ENCODE data around the gene MAP3K15.

MAP3K15 gene

DNA sequence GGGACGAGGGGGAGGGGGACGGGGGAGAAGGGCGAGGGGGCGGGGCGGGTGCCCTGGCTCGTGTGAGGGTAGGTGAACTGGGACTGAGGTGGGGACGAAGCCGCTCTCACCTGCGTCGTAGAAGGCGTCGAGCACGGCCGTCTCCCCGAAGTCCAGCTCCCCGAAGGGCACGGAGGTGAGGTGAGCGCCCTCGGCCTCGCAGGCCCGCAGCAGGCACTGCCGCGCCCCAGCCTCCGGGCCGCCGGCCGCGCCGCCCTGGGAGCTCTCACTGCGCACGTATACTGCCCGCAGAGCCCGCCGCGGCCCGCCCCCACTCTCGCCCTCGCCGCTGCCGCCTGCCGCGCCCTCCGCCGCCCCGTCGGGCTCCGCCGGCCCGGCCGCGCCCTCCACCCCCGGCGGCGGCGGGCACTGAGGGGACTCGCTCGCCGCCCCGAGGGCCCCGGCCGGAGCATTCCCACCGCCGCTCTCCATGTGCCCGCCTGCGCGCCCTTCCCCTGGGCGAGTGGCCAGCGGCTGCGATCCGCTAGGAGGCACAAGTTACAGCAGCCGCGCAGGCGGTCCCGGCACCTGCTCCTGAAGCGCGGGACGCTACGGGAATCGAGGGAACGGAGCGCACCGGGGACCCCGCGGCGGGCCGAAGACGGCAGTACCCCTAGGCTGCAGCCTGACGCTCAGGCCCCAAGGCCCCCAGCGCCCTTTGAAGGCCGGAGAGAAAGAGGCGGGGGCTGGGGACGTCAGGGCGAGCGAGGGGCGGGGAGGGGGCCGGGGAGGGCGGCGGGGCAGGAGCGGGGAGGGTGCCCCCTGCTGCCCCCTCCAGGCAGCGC, at the start of gene MAP3K15:
MAP3K15 (minus strand) TSS at position 718 of the 824 bp plus-strand sequence; CDS start at position 471, 247 bp downstream.
- in situ Hi-C loops (cut with MboI; ENCODE audit: low sequenced_read_pairs), result no loop called here

DNA sequence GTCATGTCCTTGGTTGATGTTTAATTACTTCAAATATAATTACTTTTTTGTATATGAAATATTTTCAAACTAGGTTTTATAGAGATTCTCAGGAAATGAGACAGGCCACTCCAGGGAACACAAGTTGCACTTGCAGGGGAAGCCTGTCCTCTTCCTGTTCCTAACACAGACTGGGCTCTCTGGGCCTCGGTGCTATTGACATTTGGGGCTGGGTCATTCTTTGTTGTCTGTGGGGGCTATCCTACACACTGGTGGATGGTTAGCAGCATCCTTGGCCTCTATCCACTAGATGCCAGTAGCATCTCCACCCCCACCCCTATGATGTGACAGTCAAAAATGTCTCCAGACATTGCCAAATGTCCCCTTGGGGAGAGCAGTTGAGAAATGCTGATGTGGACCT, 49.3 kb upstream of the MAP3K15 start:
- in situ Hi-C loops (cut with MboI; ENCODE audit: low sequenced_read_pairs), result no loop called here

GRCh38 chrX:19563746-19564145, 48.4 kb upstream of the MAP3K15 start:
- in situ Hi-C loops (cut with MboI; ENCODE audit: low sequenced_read_pairs), result no loop called here

- in situ Hi-C loops (cut with MboI; ENCODE audit: low sequenced_read_pairs), result no loop called here
Observed at GRCh38 chrX:19563327-19563726, 48.0 kb upstream of the MAP3K15 start.

GRCh38 chrX:19560611-19561010, 45.3 kb upstream of the MAP3K15 start:
- in situ Hi-C loops (cut with MboI; ENCODE audit: low sequenced_read_pairs), result no loop called here

DNA sequence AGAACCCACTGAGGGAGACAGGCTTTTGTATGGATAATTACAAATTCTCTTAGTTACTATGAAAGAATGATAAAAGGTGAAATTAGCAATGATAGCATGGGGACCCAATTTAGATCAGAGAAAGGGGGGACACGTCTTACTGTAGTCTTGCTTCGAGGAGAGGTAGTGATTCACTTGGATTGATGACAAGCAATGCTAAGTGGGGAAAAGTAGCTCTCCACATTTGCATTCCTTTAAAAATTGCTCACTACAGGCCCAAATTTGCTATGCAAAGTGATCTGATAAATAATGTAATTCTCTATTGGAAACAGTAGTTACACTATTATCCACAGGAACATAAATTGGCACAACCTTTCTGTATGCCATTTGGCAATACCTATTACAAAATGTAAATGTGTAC, 42.5 kb upstream of the MAP3K15 start:
- in situ Hi-C loops (cut with MboI; ENCODE audit: low sequenced_read_pairs), result no loop called here

GRCh38 chrX:19556202-19556601, 40.9 kb upstream of the MAP3K15 start:
- in situ Hi-C loops (cut with MboI; ENCODE audit: low sequenced_read_pairs), result no loop called here

- in situ Hi-C loops (cut with MboI; ENCODE audit: low sequenced_read_pairs), result no loop called here
Observed at GRCh38 chrX:19555683-19556082, 40.4 kb upstream of the MAP3K15 start.

GRCh38 chrX:19555236-19555635, 39.9 kb upstream of the MAP3K15 start:
- in situ Hi-C loops (cut with MboI; ENCODE audit: low sequenced_read_pairs), result no loop called here

DNA sequence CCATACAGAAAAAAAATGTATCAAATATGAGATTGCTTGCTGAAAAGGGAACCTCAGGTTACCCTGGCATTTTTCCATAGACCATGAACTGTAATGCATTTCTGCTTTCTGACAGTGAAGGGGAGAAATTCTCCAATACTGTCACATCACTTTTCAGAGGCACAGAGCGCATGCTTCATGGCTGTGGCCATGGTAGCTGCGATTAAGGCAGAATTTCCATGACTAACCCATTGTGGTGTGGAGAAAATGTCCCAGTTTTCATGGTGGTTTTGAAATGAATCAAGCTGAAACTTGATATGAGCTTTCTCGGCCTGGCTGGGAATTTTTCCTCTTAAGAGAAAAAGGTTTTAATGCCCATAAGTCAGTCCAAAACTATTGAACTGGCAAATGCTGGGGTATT, 39.5 kb upstream of the MAP3K15 start:
- in situ Hi-C loops (cut with MboI; ENCODE audit: low sequenced_read_pairs), result no loop called here

GRCh38 chrX:19552793-19553192, 37.5 kb upstream of the MAP3K15 start:
- in situ Hi-C loops (cut with MboI; ENCODE audit: low sequenced_read_pairs), result no loop called here

GRCh38 chrX:19549838-19550237, 34.5 kb upstream of the MAP3K15 start:
- in situ Hi-C loops (cut with MboI; ENCODE audit: low sequenced_read_pairs), result no loop called here

GRCh38 chrX:19548934-19549333, 33.6 kb upstream of the MAP3K15 start:
- in situ Hi-C loops (cut with MboI; ENCODE audit: low sequenced_read_pairs), result no loop called here

- in situ Hi-C loops (cut with MboI; ENCODE audit: low sequenced_read_pairs), result no loop called here
Observed at GRCh38 chrX:19548279-19548678, 33.0 kb upstream of the MAP3K15 start.

DNA sequence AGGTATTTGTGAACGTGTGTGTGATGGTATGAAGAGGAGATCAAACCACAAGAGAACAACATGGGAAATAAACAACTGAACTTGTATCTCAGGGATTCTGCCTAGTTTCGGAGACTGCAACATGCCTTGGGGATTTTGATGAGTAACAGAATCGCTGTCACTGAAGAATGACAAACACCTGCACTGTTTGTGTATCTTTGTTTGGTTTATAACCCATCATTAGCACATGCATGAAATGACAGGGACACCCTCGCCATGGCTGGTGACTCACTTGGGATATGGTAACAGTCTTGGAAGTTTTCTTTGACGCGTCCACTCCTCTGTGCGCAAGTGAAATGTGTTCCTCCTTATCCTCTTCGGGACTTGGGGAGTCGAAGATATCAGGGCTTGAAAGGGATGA, 30.3 kb upstream of the MAP3K15 start:
- in situ Hi-C loops (cut with MboI; ENCODE audit: low sequenced_read_pairs), result no loop called here

GRCh38 chrX:19544693-19545305, 29.5 kb upstream of the MAP3K15 start:
- in situ Hi-C loops (cut with MboI; ENCODE audit: low sequenced_read_pairs), result no loop called here

DNA sequence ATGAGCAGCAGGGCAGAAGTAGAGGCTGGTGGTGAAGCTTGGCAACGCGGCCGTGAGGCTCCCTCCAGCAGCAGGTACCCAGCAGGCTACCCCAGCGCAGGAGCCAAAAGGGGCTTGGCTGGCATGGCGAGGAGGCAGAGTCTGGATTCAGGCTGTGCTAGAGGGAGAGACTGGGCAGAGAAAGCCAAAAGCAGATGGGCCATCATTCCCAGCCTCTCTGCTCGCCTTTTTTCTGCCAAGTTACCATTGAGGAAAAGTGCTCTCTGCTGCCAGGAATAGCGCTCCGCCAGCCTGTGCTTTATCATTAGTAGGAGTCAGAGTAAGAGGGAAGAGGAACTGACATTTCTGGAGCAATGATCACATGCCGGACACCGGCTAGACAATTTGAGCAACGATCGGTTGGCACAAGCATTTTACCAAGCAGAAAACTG, 28.7 kb upstream of the MAP3K15 start:
- in situ Hi-C loops (cut with MboI; ENCODE audit: low sequenced_read_pairs), result no loop called here

DNA sequence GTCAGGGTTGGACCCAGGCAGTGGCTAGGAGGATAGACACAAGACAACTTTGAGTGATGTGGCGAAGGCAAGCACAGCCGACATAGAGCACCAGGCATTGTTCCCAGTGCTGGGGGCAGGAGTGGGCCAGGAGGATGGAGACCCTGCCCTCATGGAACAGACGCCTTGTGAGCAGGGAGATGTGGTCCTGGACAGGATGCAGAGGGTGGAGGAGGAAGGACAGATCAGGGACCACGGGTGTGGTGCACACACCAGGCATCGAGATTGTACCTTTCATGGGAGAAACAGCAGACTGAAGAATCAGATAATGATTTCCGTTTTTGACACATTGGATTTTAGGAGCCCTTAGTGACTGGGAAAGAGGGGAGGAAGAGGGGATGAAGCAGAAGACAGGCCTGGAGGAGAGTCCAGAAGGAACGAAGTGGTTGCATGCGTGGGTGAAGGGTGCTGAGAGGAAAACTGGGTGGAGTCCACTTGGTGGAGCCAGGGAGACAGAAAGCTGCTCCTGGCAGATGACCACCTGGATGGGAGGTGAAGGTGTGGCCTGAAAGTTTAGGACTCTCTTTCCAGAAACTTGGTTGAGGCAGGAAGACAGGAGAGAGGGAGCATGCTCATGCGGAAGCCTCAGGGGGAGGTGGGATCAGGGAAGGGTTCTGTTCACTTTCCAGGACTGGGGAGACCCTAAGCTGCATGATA, 27.9 kb upstream of the MAP3K15 start:
- in situ Hi-C loops (cut with MboI; ENCODE audit: low sequenced_read_pairs), result no loop called here

GRCh38 chrX:19541931-19542330, 26.6 kb upstream of the MAP3K15 start:
- in situ Hi-C loops (cut with MboI; ENCODE audit: low sequenced_read_pairs), result no loop called here

- in situ Hi-C loops (cut with MboI; ENCODE audit: low sequenced_read_pairs), result no loop called here
Observed at GRCh38 chrX:19541196-19541595, 25.9 kb upstream of the MAP3K15 start.

GRCh38 chrX:19540076-19540475, 24.8 kb upstream of the MAP3K15 start:
- in situ Hi-C loops (cut with MboI; ENCODE audit: low sequenced_read_pairs), result no loop called here

GRCh38 chrX:19539665-19540064, 24.4 kb upstream of the MAP3K15 start:
- in situ Hi-C loops (cut with MboI; ENCODE audit: low sequenced_read_pairs), result no loop called here

All from HL-60/S4 treated with phorbol 12-myristate 13-acetate at 8.2 ng/mL for 4 days and 3 days (cell line).